ENCODE results near the gene PARP1. TPM values are rescaled to one million over a fixed set of nuclear protein-coding genes. Genes with fewer than 3 reads are reported as not detected.

The PARP1 gene
- total RNA-seq, 1 experiment from 2014 or later = 213 TPM

DNA sequence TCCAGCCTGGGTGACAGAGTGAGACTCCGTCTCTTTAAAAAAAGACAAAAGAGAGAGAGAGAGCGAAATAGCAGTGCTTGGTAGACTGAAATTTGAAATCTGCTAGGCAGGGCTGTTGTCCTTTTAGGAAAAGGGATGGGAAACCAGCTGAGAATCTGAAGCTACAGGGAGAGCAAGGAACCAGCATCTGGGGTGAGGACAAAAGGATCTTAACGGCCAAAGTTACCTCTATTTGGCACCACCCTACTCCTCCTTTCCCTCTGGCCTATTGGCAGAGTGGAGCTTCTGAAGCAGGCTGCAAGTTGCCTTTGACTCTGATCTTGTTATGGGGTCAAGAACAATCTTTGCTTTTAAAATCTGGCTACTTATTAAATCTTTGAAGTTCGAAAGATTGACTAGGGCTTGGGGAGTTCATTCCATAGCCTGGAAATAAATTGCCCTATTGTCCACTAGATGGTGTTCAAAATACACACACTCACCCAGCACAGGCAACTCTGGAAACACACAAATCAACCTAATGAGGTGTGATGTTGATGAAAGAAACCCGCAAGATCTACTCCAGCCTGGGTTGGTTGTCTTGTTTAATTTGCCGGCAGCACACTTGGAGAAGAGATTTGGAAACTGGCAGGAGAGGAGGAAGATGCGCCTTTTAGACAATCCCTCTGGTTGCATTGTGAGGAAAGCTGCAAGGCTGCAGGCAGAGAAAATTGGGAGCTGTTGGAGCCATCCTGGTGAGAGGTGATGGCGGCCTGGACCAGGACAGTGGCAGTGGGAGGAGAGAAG lies 16.5 kb upstream of the PARP1 start:
- RAD21 ChIA-PET (ENCODE audit: low non-redundant PET in 1 of 2, low total read pairs in 2 of 2, uncharacterized antibody in 2 of 2, unreplicated experiment in 2 of 2) = interaction anchor here (0.8 kb wide), 2 partner anchors 13 to 126 kb away, joined by 3 read pairs; no protein-coding TSS in a partner anchor
- Histone ChIP-seq H3K27me3 (ENCODE audit: insufficient read depth, low read length) (no peaks in the 10 kb centered on the region), H3K9ac (ENCODE audit: low read length) (no peak overlapping the region), H4K20me1 (ENCODE audit: insufficient read depth) (no peaks in the 10 kb centered on the region), H2AFZ (ENCODE audit: low read depth, low read length, poor library complexity, severe bottlenecking) (no peak overlapping the region), H3K4me2 (ENCODE audit: low read length) (0 out of 2 replicates have a peak overlapping the region, but pooled peaks have one; percentile 23), H3K4me1 (ENCODE audit: control insufficient read depth in 1 of 2, insufficient read depth in 2 of 2, low read length in 2 of 2) (peaks cover 0 to 7% of the 10 kb centered on the region in 2 experiments; a peak in 2 of 4 replicates), H3K36me3 (ENCODE audit: control insufficient read depth in 1 of 2, insufficient read depth in 2 of 2, low read length in 2 of 2) (no peaks in the 10 kb centered on the region), H3K27ac (ENCODE audit: low read depth, low read length) (no peak overlapping the region), H3K9me2 (ENCODE audit: insufficient read depth) (no peaks in the 10 kb centered on the region), H3K9me3 (ENCODE audit: control insufficient read depth in 1 of 2, insufficient read depth in 1 of 2, low read depth in 1 of 2, low read length in 2 of 2) (no peaks in the 10 kb centered on the region), H3K79me2 (ENCODE audit: insufficient read depth, low read length) (no peaks in the 10 kb centered on the region), H3K4me3 (replicated peaks in 1 of 2; ENCODE audit: low read depth in 1 of 2, low read length in 2 of 2) (no peak overlapping the region)
- TF ChIP-seq, protein P1, sequence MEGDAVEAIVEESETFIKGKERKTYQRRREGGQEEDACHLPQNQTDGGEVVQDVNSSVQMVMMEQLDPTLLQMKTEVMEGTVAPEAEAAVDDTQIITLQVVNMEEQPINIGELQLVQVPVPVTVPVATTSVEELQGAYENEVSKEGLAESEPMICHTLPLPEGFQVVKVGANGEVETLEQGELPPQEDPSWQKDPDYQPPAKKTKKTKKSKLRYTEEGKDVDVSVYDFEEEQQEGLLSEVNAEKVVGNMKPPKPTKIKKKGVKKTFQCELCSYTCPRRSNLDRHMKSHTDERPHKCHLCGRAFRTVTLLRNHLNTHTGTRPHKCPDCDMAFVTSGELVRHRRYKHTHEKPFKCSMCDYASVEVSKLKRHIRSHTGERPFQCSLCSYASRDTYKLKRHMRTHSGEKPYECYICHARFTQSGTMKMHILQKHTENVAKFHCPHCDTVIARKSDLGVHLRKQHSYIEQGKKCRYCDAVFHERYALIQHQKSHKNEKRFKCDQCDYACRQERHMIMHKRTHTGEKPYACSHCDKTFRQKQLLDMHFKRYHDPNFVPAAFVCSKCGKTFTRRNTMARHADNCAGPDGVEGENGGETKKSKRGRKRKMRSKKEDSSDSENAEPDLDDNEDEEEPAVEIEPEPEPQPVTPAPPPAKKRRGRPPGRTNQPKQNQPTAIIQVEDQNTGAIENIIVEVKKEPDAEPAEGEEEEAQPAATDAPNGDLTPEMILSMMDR (IDR thresholded peaks at IDR 0.05 in 2 of 3, conservative IDR thresholded peaks at IDR 0.05 in 1 of 3; ENCODE audit: borderline replicate concordance in 1 of 3, insufficient read depth in 1 of 3, low read depth in 2 of 3, low read length in 2 of 3) = peak; percentile 63 to 75 (median 75)
- TF ChIP-seq RAD21 (IDR thresholded peaks at IDR 0.05; ENCODE audit: low read depth) (peak; percentile 88), ELF1 (IDR thresholded peaks at IDR 0.05; ENCODE audit: borderline replicate concordance, low read depth) (no peak)
- intact Hi-C loops (cut with micrococcal nuclease) = loop anchor here (1.0 to 10.0 kb wide), 4 partner anchors 122 to 1010 kb away; no protein-coding TSS in a partner anchor
- ATAC-seq = peak; percentile 92
- POLR2A ChIA-PET = interaction anchor here (2.1 kb wide), 1 partner anchor 12 kb away, joined by 4 read pairs; no protein-coding TSS in a partner anchor
- peak; percentile 28 for DNase-seq (ENCODE audit: low read depth, low spot score)
- CTCF ChIA-PET = interaction anchor here (0.7 to 2.8 kb wide), 6 partner anchors 17 to 202 kb away, joined by 3 to 10 read pairs (median 5); partner anchors contain the start of gene PARP1
- BruUV-seq (replicated peaks) = no TSS peak

DNA sequence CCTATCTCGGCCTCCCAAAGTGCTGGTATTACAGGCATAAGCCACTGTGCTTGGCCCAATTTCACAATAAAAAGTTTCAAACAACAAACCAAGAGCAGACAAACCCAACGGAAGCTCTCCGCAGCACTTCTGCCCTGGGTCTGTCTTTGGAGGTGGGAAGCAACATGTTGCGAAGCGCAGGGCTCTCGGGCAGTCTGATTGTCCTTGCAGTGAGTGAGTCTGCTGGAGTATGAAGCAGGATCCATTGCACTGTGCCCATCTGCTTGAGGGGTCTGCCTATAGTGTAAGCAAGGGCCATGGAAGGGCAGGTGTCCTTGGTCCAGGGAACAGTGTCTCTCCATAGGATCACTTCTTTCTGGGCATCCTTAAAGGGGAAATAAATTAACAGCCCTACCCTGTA lies 14.6 kb upstream of the PARP1 start:
- RAD21 ChIA-PET (ENCODE audit: low non-redundant PET in 1 of 2, low total read pairs in 2 of 2, uncharacterized antibody in 2 of 2, unreplicated experiment in 2 of 2) = no interaction called here
- intact Hi-C loops (cut with micrococcal nuclease) = loop anchor here (10.0 kb wide), 1 partner anchor 1012 kb away; no protein-coding TSS in a partner anchor

More for the DNA sequence above, 14.6 kb upstream of the PARP1 start:
- Histone ChIP-seq H3K9me2 (ENCODE audit: insufficient read depth) (no peaks in the 10 kb centered on the region), H3K27ac (ENCODE audit: low read depth, low read length) (no peak overlapping the region), H3K36me3 (ENCODE audit: control insufficient read depth in 1 of 2, insufficient read depth in 2 of 2, low read length in 2 of 2) (no peaks in the 10 kb centered on the region), H2AFZ (ENCODE audit: low read depth, low read length, poor library complexity, severe bottlenecking) (no peak overlapping the region), H3K27me3 (ENCODE audit: insufficient read depth, low read length) (no peaks in the 10 kb centered on the region), H3K4me1 (ENCODE audit: control insufficient read depth in 1 of 2, insufficient read depth in 2 of 2, low read length in 2 of 2) (no peaks in the 10 kb centered on the region), H4K20me1 (ENCODE audit: insufficient read depth) (no peaks in the 10 kb centered on the region), H3K9ac (ENCODE audit: low read length) (no peak overlapping the region), H3K4me3 (replicated peaks in 1 of 2; ENCODE audit: low read depth in 1 of 2, low read length in 2 of 2) (no peak overlapping the region), H3K4me2 (ENCODE audit: low read length) (no peak overlapping the region), H3K79me2 (ENCODE audit: insufficient read depth, low read length) (no peaks in the 10 kb centered on the region), H3K9me3 (ENCODE audit: control insufficient read depth in 1 of 2, insufficient read depth in 1 of 2, low read depth in 1 of 2, low read length in 2 of 2) (no peaks in the 10 kb centered on the region)
- DNase-seq (ENCODE audit: low read depth, low spot score) (no peak), ATAC-seq (no peak)
- TF ChIP-seq SRF (IDR thresholded peaks at IDR 0.05; ENCODE audit: low read depth) (no peak), FOSL1 (IDR thresholded peaks at IDR 0.05; ENCODE audit: low read depth) (no peak), CEBPB (IDR thresholded peaks at IDR 0.05; ENCODE audit: low read depth) (no peak), YY1 (IDR thresholded peaks at IDR 0.05; ENCODE audit: extremely low read depth, insufficient replicate concordance, low read depth, low read length) (no peak), EGR1 (IDR thresholded peaks at IDR 0.05; ENCODE audit: low read depth) (no peak), POLR2AphosphoS5 (IDR thresholded peaks at IDR 0.05; ENCODE audit: low read depth, low read length) (no peak)
- TF ChIP-seq, protein P1 (IDR thresholded peaks at IDR 0.05 in 2 of 3, conservative IDR thresholded peaks at IDR 0.05 in 1 of 3; ENCODE audit: borderline replicate concordance in 1 of 3, insufficient read depth in 1 of 3, low read depth in 2 of 3, low read length in 2 of 3) = no peak
- ChIA-PET CTCF (interaction anchor here (1.0 kb wide), 1 partner anchor 186 kb away, joined by 3 read pairs; no protein-coding TSS in a partner anchor), POLR2A (interaction anchor here (1.9 to 2.1 kb wide), 2 partner anchors 14 kb away, joined by 4 read pairs; partner anchors contain the start of gene PARP1)
- BruUV-seq (replicated peaks) = no TSS peak

Data from HCT116 (cell line).